ENCODE data around the gene MSRB3.

- TF ChIP-seq, protein P1, sequence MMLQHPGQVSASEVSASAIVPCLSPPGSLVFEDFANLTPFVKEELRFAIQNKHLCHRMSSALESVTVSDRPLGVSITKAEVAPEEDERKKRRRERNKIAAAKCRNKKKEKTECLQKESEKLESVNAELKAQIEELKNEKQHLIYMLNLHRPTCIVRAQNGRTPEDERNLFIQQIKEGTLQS (IDR thresholded peaks at IDR 0.05): no peak
- no peak for TF ChIP-seq ZBTB33 (IDR thresholded peaks at IDR 0.05)
- no peak for TF ChIP-seq YY1 (IDR thresholded peaks at IDR 0.05)
Observed at GRCh38 chr12:65500091-65500900, 221.8 kb downstream of the MSRB3 start.

Measured in liver (tissue), 2 donors.